K562 treated with DMSO at 1 percent for 24 hours (cell line): ENCODE measurements around the gene HMGCS1. TPM values are rescaled to one million over a fixed set of nuclear protein-coding genes. Genes with fewer than 3 reads are reported as not detected.

Experiments
- total RNA-seq: library from RNA; unstranded; fragments of 300-600 nt; gene quantifications from 2 replicates; pipeline ENCODE4 v1.2.3, GENCODE V29; 2022; ENCODE audit warnings: low read depth; ENCODE audit not compliant: insufficient read depth

Gene HMGCS1
- total RNA-seq = 16.3 and 29.2 TPM in 2 replicates

DNA sequence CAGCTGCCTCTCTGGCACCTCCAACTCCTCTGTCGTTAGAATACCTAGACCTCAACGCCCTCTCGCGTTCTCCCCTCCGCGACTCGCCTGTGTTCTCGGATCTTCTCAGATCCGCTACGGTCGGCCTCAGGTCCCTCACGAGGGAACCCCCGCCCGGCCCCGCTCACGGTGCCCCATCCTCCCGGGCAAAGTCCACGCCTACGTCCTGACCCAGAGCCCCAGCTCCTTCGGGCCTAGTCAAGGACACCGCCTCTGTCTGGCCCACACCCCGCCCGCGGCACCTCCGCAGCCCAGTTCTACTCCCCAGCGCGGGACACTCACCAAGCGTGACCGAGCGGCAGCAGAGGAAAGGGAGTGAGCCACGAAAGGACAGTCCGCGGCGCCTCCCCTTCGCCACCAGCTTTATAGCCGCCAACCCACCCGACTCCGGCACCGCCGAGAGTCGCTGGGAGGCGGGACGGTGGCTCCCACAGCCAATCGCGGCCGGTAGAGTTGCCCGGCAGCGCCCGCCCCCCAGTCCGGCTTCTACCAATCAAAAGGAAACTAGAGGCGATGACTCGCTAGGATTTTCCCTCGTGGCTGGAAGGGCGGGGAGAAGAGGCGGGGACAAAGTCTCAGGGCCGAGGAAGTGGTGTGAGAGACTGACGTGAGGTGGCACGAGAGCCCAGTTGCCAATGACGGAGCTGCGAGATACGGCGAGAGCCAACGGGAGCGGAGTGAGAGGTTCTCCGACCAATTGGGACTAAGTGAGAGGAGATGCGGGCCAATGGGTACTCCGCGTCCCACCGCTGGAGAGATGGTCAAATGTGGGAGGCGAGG, at the start of gene HMGCS1:
HMGCS1 (minus strand) TSS at position 378 of the 819 bp plus-strand sequence. CDS start 14,447 bp downstream, outside the sequence.

Other genes starting within 250 kb of the HMGCS1 start
- 22.1 and 25.4 TPM in 2 replicates for gene ZNF131, start 192.5 kb downstream of the HMGCS1 start, total RNA-seq
- 0.30 TPM in 1 of 2 replicates, not detected in the other for gene NIM1K, start 121.2 kb downstream of the HMGCS1 start, total RNA-seq
- not detected in 2 replicates for gene CCL28, start 99.0 kb upstream of the HMGCS1 start, total RNA-seq
- 6.0 and 6.2 TPM in 2 replicates for gene TMEM267, start 170.5 kb upstream of the HMGCS1 start, total RNA-seq
- gene C5orf34, start 201.7 kb upstream of the HMGCS1 start, total RNA-seq = 3.8 and 6.2 TPM in 2 replicates
- 66.1 and 68.8 TPM in 2 replicates for gene PAIP1, start 243.7 kb upstream of the HMGCS1 start, total RNA-seq